ENCODE measurements around the gene NDFIP1.

Gene NDFIP1

GRCh38 chr5:142091922-142092321 is 16.7 kb upstream of the NDFIP1 start:
- no peak for DNase-seq

GRCh38 chr5:142095035-142095434 is 13.5 kb upstream of the NDFIP1 start:
- peak in 3 of 5 donors; percentile 14 to 29 (median 22) for DNase-seq

- peak; percentile 50 to 97 (median 72) for DNase-seq
These were observed 12.8 kb upstream of the NDFIP1 start for GRCh38 chr5:142095651-142096330.

GRCh38 chr5:142096382-142096781 is 12.2 kb upstream of the NDFIP1 start:
- no peak for DNase-seq

- DNase-seq = no peak
These were observed 10.9 kb upstream of the NDFIP1 start for GRCh38 chr5:142097681-142098080.

GRCh38 chr5:142098275-142098674 is 10.3 kb upstream of the NDFIP1 start:
- no peak for DNase-seq

- DNase-seq = no peak
These were observed 9.6 kb upstream of the NDFIP1 start for GRCh38 chr5:142098931-142099330.

- DNase-seq = no peak
These were observed 8.3 kb upstream of the NDFIP1 start for GRCh38 chr5:142100307-142100706.

GRCh38 chr5:142102980-142103740 is 5.4 kb upstream of the NDFIP1 start:
- no peak for DNase-seq

- peak in 4 of 5 donors; percentile 25 to 46 (median 34) for DNase-seq
These were observed 4.1 kb upstream of the NDFIP1 start for GRCh38 chr5:142104491-142104890.

- no peak for DNase-seq
These were observed 2.5 kb upstream of the NDFIP1 start for GRCh38 chr5:142106061-142106460.

GRCh38 chr5:142107036-142107735 is 1.4 kb upstream of the NDFIP1 start:
- no peak for DNase-seq

GRCh38 chr5:142107736-142108431 is 695 bp upstream of the NDFIP1 start:
- no peak for DNase-seq

- peak in 3 of 5 donors; percentile 20 to 76 (median 48) for DNase-seq
These were observed 909 bp downstream of the NDFIP1 start for GRCh38 chr5:142109331-142110045.

GRCh38 chr5:142110046-142110531 is 1.5 kb downstream of the NDFIP1 start:
- DNase-seq = peak in 1 of 5 donors; percentile 46

GRCh38 chr5:142110988-142111687 is 2.6 kb downstream of the NDFIP1 start:
- DNase-seq = no peak

- DNase-seq = no peak
These were observed 6.1 kb downstream of the NDFIP1 start for GRCh38 chr5:142114687-142115086.

GRCh38 chr5:142115937-142116614 is 7.5 kb downstream of the NDFIP1 start:
- no peak for DNase-seq

- no peak for DNase-seq
These were observed 9.1 kb downstream of the NDFIP1 start for GRCh38 chr5:142117579-142118151.

GRCh38 chr5:142118155-142118686 is 9.6 kb downstream of the NDFIP1 start:
- no peak for DNase-seq
